Measurements from ENCODE around the gene LRRC3C.

GRCh38 chr17:39953471-39953888 lies 25.9 kb downstream of the LRRC3C start:
- TF ChIP-seq CTCF (IDR thresholded peaks at IDR 0.05; ENCODE audit: insufficient read depth, low read length) = no peak
- TF ChIP-seq POLR2AphosphoS5 (IDR thresholded peaks at IDR 0.05; ENCODE audit: low read depth) = no peak
- TF ChIP-seq, protein P1, sequence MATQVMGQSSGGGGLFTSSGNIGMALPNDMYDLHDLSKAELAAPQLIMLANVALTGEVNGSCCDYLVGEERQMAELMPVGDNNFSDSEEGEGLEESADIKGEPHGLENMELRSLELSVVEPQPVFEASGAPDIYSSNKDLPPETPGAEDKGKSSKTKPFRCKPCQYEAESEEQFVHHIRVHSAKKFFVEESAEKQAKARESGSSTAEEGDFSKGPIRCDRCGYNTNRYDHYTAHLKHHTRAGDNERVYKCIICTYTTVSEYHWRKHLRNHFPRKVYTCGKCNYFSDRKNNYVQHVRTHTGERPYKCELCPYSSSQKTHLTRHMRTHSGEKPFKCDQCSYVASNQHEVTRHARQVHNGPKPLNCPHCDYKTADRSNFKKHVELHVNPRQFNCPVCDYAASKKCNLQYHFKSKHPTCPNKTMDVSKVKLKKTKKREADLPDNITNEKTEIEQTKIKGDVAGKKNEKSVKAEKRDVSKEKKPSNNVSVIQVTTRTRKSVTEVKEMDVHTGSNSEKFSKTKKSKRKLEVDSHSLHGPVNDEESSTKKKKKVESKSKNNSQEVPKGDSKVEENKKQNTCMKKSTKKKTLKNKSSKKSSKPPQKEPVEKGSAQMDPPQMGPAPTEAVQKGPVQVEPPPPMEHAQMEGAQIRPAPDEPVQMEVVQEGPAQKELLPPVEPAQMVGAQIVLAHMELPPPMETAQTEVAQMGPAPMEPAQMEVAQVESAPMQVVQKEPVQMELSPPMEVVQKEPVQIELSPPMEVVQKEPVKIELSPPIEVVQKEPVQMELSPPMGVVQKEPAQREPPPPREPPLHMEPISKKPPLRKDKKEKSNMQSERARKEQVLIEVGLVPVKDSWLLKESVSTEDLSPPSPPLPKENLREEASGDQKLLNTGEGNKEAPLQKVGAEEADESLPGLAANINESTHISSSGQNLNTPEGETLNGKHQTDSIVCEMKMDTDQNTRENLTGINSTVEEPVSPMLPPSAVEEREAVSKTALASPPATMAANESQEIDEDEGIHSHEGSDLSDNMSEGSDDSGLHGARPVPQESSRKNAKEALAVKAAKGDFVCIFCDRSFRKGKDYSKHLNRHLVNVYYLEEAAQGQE (IDR thresholded peaks at IDR 0.05; ENCODE audit: insufficient replicate concordance, low read depth) = no peak

Data from HL-60 (cell line).